NCI-H187 (cell line): ENCODE results near the gene DHRS13.

ENCODE experiments used
- DNase-seq, 2 experiments: peaks; one replicate each; lab custom pipeline; 2025; lab: John Stamatoyannopoulos, UW

DHRS13 gene, protein sequence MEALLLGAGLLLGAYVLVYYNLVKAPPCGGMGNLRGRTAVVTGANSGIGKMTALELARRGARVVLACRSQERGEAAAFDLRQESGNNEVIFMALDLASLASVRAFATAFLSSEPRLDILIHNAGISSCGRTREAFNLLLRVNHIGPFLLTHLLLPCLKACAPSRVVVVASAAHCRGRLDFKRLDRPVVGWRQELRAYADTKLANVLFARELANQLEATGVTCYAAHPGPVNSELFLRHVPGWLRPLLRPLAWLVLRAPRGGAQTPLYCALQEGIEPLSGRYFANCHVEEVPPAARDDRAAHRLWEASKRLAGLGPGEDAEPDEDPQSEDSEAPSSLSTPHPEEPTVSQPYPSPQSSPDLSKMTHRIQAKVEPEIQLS

DNA sequence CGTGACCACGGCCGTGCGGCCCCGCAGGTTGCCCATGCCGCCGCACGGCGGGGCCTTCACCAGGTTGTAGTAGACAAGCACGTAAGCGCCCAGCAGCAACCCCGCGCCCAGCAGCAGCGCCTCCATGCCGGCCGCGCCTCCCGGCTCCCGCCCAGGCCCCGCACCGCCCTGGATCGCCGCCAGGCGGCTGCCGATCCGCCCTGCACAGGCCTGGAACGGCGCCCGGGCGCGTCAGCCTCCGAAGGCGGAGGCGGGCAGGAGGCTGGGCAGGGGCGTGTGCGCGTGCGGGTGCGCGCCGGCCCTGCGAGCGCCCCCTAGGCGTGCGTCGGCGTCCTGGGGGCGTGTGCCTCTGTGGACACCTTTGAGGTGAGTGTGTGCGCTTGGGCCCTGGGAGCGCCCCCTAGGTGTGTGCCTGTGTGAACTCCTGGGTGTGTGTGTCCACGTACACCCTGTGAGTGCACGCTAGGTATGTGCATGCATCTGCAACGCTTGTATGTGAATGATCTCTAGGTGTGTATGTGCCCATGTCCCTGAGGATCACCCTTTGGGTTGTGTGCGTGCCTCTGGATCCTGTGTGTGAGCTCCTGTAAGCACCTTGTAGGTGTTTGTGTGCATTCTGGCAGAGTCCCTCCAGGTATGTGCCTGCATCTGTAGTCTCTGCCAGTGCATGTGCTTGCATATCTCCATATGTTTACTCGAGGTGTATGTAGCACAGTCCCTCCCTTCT, at the start of gene DHRS13:
Gene DHRS13 (minus strand): TSS at position 261 of the 727 bp plus-strand sequence. CDS start 135 bp downstream, at position 126.
- DNase-seq: peak; percentile 81 to 92

DNA sequence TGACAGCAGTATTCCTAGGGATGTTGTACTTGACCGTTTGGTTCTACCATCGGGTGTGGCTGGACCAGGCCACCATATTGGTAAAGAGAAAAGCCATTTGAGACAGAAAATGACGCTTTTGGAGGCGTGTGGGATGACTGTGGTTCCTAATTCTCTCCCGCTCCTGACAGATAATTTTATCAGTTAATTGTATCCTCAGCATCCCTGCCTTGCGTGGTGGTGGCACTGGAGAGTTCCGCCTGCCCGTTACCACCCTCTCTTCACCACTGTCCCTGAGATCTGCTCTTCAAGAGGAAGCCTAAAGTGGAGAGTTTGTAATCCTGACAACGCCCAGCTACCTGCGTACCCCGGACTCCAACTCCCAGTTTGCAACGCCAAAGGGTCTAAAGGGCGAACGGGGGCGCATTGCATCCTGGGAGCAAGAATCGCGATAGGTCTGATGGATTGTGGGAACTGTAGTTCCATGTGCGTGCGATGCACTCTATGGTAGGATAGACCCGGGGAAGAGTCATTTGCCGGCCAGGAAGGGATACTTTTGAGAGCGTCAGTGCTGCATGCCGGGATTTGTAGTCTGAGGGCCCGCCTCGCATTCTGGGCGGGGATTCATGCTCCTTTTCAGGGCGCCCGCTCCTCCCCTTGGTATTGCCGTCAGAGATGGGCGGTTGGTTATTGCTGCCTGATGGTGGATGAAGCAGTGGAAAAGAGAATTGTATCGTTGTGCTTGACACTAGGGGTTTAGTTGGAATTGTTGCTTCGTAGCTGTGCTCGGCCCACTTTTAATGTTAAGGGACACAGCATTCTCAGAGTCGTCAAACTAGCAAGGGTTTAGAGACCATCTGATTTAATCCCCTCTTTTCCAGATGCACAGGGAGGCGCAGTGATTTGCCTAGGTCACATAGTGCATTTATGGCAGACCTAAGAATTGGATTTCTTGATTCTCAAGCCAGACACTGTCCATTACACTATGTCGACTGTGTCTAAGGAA, 49.4 kb upstream of the DHRS13 start:
- DNase-seq: peak; percentile 91 to 98

DNA sequence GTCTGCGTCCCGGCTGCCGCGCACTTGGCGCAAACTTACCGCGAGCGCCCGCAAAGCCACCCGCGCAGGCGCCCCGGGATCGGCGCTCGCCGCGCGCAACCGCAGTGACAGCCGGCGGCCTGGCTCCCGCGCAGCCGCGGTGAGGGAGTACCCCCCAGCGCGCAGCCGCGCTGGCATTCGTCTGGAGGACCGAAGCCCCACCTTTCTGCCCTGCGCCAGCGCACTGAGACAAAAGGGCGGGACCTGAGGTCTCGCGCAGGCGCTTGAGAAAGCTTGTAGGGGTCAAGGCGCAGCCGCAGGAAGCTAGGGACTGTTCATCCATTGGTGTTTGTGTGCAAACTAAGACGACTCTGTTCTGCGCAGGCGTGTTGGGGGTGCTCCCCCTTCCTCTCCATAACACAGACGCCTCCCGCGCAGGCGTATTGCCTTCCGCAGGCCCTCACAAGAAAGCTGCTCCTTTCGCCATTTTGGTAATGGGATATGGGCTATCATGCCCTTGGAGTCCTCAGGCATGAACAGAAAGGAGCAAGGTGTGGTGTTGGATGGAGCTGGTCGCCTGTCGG, 48.6 kb upstream of the DHRS13 start, which contains the start of gene PHF12:
Gene PHF12 (minus strand): TSS at position 91 of the 563 bp plus-strand sequence. CDS start 558 bp downstream, outside the sequence.
- peak; percentile 97 to 98 for DNase-seq

DNA sequence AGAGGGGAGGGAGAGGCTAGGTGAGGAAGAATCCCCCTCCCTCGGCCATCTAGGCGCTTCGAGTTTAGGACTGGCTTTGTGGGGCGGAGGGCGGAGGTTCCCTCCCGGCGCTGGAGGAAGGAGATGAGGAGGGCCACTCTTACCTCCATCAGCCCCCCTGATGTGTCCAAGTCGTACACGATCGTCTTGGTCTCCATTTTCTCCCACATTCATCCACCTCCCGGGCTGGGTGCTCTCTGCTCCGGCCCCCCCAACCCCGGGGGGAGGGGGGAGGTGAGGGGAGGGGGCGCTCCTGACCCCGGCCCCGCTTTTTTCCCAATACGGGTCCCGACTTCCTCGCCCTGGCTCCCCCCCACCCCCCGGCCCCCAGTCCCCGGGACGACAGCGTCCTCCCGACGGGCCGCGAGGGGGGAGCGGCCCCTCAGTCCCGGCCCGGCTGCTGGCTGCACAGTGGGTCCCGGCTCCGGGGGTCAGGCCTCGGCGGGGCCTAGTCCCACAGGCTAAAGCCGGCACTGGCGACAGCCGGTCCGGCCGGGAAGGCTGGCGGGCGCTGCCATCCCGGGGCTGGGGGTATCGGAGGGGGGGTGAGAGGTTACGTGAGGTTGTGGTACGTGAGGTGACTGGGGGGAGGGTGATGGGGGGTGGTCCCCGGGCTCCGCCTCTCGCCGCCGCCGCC, 48.0 kb upstream of the DHRS13 start:
- DNase-seq: no peak

DNA sequence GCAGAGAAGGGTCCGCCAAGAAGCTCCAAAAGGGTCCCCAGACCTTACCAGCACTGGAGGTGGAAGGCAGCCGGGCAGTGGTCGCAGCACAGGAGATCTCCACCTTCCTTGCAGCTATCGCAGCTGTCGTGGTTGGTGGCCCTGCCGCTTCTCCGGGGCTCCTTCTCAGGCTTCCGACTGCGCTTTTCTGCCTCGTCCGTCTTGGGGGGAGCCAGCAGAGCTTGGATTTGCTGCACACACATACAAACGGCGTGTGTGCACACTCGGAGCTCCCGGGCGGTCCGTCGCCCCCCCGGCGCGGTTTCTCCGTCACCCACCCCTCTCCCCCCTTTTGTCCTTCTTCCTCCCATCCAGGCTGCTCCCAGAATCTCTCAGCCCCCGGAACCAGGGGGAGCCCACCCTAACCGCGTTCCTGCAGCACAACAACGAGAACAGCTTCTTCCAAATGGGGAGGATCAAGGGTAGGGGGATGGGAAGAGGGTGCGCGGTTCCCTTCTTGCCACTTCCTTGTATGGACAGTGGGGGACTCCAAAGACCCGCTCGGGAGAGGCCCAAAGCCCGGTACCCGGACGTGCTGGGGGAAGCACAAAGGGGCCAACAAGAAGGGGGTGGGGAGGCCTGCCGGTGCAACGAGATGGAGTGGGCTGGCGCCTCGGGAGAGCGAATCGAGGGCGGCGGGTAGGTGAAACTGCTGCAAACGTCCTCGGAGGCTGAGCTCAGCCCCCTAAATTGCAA, 47.3 kb upstream of the DHRS13 start:
- DNase-seq: no peak

DNA sequence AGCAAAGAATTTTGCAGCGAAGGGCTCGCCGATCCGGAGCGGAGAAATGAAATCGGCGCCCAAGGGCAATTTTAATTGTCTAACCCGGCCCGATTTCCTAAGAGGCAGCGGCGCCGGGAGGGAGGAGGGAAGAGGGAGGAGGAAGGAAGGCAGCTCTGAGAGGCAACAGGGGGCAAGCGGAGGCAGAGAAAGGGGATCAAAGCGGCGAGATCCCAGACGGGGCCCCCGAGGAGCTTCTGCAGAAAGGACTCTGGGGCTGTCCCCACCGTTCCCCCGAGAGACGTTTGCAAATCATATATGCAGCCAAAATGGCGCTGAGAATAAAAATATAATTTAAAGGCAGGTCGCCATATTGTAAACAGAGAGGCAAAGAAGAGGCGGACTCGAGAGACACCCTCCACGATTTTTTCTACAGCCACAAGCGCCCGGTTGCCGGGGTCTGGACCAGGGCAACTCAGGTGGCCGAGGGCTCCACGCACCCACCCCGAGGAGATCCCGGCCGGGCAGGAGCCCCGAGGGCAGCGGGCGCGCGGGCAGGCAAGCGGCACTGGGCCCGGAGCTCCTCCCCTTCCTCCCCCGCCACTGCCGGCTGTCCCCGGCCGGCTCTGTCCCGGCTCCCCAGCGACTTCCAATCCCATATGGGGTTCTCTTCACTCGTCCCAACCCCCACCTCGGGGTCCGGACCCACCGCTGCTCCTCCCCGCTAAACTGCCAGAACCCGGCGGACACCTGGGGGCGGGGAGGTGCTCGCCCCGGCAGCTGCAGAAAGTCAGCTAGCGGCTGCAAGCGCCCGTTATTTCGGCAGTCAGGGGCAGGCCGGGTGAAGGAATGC, 46.5 kb upstream of the DHRS13 start:
- DNase-seq: peak in 1 of 2 experiments; percentile 16

DNA sequence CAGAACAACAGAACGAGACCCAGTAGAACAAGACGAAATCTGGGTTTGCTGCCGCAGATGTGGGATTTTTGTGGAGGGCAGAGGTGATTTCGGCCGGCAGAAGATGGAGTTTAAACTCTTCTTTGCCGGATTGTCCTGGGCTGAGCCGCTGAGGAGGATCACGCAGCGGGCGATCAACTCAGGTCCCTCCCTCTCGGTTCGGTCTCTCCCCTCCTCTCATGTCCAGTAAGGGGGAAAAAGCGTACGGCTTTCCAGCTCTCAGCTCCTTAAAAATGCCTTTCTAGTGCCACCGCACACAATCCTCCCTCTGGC, 46.0 kb upstream of the DHRS13 start:
- DNase-seq: no peak

DNA sequence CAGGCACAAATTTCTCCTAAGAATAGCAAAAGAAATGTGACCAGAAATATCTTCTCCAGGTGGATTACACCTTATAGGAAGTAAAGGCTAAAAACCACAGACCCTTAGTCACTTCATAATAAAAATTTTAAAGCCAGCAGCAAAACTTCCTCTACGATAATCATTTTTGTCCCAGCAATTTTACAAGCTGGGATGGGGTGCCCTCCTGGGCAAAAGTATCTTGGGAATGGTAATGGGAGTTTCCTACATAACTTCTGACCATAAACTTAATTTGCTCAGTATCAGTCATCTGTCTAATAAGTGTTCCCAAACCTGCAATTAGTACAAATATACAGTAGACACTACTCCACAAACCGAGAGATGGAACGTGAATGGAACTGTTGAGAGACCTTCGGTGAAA, 45.5 kb upstream of the DHRS13 start:
- DNase-seq: no peak

DNA sequence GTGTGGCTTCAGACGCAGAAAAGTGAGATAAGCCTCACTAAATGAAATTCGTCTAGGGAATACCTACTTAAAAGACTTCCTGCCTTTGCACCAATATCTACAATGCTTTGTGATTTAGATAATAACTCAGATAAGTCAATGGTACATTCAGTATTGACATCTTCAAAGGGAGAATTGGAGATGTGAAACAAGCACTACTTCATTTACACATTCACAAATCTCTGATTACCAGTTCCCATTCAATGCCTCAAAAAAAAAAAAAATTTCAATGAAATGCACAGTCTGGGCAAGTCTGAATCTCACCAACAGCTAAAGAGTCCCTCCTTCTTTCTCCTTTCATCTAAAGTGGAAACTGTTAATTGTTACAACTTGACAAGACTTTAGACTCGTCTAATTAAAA, 44.8 kb upstream of the DHRS13 start:
- DNase-seq: no peak

DNA sequence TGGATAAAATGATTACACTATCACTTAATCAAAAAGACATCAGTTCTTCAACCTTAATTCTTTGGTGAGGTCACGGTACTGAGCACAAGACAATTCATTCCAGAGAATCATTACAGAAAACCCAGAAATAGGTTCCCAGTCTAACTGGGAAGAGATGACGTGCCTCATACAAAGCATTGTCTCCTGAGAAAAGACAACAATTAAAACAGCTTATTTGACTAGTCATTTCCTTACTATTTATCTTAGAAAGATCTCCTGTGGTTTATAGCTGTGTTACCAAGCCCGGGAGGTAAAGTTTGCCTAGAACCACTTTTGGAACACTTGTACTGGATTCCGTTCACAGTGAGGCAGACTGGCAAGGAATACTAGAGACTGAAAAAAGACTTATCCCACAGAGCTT, 43.4 kb upstream of the DHRS13 start:
- DNase-seq: no peak

DNA sequence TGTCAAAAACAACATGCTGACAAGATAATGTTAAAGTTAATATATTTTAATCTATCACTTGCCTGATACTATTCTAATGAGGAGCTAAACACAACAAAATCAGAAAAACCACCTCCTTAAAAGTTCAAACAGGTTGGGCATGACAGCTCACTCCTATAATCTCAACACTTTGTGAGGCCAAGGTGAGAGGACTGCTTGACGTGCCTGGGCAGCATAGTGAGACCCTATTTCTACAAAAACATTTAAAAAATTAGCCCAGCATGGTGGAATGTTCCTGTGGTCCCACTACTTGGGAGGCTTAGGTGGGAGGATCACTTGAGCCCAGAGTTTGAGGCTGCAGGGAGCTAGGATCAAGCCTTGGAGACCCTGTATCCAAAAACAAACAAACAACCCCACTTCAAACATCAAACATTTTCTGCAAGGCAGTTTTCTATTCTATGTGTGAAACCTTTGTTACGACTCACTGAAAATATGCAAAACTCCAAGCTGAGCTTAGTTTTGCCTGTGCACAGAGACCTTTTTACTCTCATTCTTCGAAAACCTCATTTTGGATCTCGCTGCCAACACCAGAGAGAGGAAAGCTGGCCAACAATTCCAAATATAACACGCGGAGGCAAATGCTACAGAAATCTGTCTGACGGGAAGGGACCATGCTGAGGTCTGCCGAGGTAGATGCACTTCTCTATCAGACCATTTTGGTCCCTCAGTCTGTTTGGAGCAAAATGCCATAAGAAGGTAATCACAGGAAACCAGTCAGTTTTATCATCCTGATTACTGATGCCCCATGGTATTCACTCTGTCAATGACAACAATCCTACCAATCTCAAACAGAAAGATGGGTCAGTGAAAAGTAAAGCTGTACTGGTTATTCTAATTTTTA, 42.2 kb upstream of the DHRS13 start:
- DNase-seq: no peak

DNA sequence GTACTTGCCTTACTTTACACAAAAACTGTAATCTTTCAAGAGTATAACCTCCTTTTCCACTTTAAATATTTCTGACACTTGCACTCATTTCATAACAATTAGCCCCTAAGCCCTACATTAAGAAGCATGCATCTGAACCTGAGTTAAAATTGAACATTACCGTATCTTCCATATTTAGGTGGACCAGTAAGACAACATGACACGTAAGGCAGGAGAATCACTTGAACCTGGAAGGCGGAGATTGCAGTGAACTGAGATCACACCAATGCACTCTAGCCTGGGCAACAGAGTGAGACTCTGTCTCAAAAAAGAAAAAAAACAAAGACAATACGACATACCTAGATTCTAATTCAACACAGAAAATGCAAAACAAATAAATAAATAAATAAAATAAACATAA, 41.5 kb upstream of the DHRS13 start:
- DNase-seq: no peak

DNA sequence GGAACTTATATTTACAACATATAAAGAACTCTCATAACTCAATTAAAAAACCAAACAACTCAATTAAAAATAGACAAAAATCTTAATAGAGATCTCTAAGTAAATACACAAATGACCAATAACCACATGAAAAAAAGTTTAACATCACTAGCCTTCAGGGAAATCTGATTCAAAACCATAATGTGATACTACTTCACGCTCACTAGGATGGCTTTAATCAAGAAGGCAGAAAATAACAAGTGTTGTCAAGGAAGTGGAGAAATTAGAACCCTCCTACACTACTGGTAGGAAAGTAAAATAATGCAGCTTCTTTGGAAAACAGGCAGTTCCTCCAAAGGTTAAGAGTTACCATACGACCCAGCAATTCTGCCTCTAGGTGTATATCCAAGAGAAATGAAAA, 40.0 kb upstream of the DHRS13 start:
- DNase-seq: no peak

DNA sequence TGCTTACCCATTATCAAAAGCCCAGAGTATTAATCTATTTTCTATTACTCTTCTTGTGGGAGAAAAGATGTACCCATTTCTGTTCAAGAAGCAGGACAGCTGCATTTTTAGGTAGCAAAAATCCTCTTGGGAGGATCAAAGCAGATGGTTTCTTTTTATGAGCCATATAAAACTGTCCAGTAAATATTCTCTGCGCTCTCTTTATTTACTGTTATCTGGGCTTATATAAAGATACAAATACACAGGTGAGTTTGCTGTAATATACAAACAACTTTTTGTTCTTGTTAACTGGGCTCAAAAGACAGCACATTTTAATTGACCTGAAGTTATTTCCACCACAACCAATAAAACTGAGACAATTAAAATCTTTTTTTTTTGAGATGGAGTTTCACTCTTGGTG, 38.4 kb upstream of the DHRS13 start:
- no peak for DNase-seq

DNA sequence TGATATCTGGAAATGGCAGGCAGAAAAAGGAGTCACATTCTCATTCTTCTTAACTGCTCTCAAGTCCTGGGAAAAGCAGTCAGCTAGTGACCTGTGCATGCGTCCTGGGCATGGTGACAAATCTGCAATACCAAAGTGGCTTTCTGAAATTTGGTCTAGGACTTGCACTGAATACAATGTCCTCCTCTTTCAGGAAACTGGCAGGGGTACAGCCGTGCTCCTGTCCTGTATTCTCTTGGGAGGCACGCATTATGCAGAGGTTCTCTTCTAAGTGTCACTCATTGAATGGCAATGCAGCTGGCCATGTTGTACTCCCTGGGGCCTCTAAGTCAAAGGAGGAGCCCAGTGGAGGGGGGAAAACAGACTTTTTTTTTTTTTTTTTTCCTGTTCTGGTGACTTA, 37.8 kb upstream of the DHRS13 start:
- no peak for DNase-seq

DNA sequence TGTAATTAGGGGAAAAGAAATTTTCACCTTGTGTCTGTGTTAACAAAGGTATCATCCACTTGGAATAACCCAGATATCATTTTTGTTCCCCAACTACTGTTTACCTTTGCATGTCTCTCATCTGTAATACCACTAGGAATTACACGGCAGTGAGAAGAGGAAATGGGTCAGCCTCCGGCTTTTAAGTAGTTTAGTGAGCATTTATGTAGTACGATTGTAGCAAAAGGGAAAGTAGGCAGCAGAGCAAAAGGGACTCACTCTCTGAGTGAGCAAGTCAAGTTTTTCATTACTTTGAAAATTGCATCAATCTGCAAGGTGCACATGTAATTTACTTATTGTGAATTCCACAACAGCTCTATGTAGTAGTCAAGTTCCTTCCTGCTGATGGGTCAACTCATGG, 37.3 kb upstream of the DHRS13 start:
- DNase-seq: no peak

DNA sequence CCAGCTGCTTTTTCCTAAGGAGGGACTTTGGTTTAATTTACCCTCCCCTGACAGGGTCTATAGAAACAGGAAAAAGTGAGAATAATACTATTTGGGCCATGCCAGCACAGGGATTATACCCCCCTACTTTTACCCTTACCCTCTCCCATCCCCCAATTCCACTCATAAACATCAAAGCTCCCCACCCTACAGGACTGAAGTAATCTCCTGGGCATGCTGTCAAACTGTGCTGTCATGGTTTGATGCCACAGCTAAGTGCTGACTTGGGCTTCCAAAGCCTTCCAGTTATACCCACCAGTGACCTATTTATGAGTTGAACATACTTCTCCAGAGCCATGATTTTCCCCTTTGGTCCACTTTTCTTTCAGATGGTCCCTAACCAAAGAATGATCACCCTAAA, 35.7 kb upstream of the DHRS13 start:
- no peak for DNase-seq

DNA sequence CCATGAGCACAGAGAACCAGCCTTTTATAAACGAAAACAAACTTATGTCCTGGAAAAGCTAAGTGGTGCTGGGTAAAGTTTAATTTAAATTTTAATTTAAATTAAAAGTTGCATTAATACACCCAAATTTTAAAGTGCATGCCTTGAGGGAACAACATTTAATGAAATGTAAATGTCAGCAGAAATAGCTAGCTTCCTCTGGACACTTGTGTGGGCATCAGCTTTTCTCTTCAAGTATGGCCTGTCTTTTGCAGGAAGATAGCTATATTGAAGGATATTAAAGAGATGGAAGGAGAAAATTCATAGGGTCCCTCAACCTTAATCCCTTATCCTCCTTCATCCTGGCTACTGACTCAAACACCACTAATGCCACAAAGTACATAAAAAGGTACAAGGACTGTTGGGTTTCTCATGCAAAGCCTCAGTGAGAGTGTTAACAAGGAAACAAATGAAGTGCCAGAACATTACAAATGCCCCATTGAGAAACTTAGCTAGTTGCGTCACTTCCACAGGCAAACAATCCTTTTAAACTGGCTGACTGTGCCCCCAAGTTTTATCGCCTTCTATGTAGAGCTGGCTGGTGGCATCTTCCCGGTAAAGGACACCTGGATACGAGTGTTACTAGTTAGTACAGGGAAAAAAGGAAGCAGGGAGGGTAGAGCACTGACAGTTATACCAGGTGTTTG, 34.3 kb upstream of the DHRS13 start:
- no peak for DNase-seq
